KBM-7 (cell line): ENCODE data around the gene SLC16A8.

Experiments
- DNase-seq: peaks from one replicate; pipeline ENCODE4 v3.0.0-alpha.2; 2015
- in situ Hi-C: fragments of 300-500 bp; cut with MboI; formaldehyde crosslinking; loops from 2 replicates; pipeline ENCODE4 v1.14.3; 2020; ENCODE audit warnings: low sequenced_read_pairs, low pct_unique_long_range_greater_than_20kb, mixed read lengths

Gene SLC16A8

DNA sequence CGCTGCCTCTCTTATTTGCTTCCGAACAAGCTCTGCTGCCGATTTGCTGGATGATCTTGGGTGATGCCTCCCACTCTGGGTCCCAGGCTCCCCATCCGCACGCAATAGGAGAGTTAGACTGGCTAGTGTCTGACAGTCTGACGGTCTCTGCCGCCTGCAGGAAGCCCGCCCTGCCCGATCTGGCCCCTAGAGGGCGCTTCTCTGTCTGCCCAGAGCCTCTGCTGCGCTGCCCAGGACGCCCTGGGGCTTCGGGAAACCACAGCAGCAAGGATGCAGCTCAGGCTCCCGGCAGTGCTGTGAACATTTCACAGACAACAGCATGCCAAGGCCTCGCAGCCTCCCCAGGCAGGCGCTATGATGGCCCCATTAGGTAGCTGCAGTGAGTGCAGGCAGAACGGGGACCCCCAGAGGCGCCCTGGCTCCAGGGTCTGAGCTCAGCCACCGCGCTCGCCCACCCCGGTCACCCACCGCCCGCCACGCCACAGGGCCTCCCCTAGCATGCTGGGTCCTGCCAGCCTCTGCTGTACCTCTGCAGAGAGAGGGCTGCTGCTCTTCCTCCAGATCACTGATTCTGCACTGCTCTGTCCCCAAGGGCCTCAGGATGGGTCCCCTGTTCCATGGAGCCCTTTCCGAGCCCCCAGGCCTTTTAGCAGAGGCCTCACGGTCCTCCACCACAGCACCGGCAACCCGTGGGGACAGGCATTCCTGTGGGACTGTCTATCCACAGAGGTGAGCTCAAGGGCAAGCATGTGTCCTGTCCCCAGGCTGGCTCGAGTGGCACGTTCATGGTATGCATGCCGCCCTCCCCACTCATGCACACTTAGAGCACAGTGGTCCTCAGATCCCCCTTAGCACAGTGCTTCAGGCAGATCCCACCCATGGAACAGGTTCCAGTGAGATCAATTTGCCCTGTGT lies 30.8 kb upstream of the SLC16A8 start:
- in situ Hi-C loops, result no loop called here
- peak; percentile 79 for DNase-seq

DNA sequence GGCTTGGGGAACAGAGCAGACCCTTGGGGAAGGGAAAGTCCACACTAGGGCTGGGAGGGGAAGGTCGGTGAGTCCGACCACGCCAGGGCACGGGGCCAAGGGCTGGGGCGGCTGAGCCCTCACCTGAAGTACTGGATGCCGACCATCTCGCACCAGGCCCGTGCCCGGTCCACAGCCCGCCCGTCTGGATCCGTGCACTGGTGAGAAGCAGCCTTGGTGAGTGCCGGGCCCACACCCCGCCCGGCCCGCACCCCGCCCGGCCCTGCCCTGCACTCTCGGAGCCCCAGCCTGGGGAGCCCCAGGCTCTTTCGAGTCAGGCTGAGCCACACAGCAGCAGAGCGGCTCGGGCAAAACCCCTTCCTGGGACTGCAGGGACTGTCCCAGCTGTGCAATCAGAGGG lies 28.4 kb upstream of the SLC16A8 start:
- no peak for DNase-seq
- in situ Hi-C loops, result no loop called here

GRCh38 chr22:38111925-38112355 lies 28.0 kb upstream of the SLC16A8 start:
- in situ Hi-C loops, result no loop called here
- DNase-seq, result no peak

- in situ Hi-C loops, result no loop called here
Measured at GRCh38 chr22:38110863-38111852, 27.2 kb upstream of the SLC16A8 start.

DNA sequence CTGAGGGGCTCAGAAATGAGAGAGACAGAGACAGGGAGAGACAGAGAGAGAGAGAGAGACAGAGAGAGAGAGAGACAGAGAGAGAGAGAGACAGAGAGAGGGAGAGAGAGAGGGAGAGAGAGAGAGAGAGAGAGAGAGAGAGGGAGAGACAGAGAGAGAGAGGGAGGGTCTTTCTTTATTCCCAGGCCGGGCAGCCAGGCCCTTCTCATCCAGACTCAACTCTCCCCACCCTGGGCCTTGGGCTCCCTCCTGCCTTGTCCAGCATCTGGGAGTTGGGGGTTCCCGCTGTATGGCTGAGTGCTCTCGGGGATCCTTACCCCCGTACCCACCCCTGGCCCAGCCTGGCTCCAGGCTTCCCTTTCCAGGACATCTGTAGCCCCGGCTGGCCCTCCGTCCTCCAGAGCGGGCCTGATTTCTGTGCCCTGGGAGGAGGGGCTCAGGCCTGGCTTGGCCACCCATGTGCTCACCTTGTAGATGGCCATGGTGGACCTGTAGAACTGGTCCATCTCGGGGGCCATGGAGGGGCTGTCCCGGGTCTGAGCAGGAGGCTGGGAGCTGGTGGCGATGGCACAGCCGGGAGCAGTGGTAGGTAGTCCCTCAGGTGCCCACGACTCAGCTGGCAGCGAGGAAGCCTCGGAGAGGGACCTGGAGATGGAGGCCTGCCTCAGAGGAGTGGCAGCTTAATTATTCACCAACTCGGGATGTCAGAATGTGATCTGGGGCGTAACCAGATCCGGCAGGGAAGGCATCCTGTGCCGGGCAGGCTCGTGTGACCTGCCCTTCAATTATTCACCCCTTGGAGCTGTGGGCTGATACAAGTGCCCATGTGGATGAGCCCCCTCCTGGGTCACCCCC lies 26.3 kb upstream of the SLC16A8 start, which contains the start of gene BAIAP2L2:
Gene BAIAP2L2 (minus strand): TSS at position 677 of the 855 bp plus-strand sequence. CDS start 159 bp downstream, at position 518.
- DNase-seq, result no peak
- in situ Hi-C loops, result no loop called here

More at GRCh38 chr22:38110863-38111852, 27.2 kb upstream of the SLC16A8 start:
- DNase-seq, result no peak

GRCh38 chr22:38109371-38110001 lies 25.5 kb upstream of the SLC16A8 start:
- in situ Hi-C loops, result no loop called here
- peak; percentile 14 for DNase-seq

- no peak for DNase-seq
- in situ Hi-C loops, result no loop called here
Measured at GRCh38 chr22:38108561-38109319, 24.8 kb upstream of the SLC16A8 start.

DNA sequence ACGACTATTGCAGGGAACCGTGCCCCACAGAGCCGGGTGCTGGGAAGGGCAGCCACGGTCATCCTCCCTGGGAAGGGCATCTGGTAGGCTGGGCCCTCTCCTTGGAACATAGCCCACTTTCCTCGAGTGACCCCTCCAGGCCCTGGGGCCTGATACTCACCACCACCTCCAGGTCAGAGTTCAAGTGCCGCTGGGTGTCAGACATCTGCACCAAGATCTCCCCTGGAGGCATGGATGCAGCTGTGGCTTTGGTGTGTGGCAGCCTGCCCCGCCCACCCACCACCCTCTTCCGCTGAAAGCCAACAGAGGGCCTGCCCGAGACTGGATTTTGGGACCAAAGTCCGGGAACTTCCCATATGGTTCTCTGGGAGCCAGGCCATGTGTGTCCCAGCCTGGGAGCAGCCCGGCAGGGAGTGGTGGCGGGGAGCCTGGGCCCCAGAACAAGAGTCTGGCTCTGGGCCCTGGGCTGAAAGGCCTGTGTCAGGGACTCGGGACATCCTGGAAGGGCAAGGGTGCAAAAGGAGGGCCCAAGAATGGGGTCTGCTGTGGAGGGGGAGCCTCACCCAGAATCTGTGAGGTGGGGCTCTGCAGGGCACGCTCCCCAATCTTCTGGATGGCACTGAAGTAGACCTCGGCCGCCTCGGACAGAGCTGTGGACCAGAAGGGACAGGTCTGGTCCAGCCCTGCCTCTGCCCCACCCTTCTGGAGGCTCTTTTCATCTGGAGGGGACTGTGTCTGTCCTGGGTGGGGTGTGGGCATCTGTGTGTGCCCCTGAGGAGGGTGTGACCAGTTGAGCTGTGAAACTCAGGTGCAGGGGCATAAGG lies 23.9 kb upstream of the SLC16A8 start:
- in situ Hi-C loops, result no loop called here
- no peak for DNase-seq

- DNase-seq, result no peak
- in situ Hi-C loops, result no loop called here
Measured at GRCh38 chr22:38106814-38107578, 23.0 kb upstream of the SLC16A8 start.

- in situ Hi-C loops, result no loop called here
- peak; percentile 32 for DNase-seq
Measured at GRCh38 chr22:38104084-38104483, 20.1 kb upstream of the SLC16A8 start.

DNA sequence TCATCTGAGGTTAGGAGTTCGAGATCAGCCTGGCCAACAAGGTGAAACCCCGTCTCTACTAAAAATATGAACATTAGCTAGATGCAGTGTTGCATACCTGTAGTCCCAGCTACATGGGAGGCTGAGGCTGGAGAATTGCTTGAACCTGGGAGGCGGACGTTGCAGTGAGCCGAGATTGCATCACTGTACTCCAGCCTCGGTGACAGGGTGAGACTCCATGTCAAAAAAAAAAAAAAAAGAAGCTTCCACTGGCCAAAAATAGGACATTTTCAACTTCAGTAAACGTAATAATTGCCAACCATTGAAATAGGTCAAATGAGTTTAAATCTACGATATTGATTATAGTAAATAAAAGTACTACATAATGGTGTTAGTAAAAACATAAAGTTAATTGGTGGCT lies 19.7 kb upstream of the SLC16A8 start:
- DNase-seq, result no peak
- in situ Hi-C loops, result no loop called here

GRCh38 chr22:38098410-38099249 lies 14.6 kb upstream of the SLC16A8 start:
- no peak for DNase-seq
- in situ Hi-C loops, result no loop called here

GRCh38 chr22:38097557-38098409 lies 13.8 kb upstream of the SLC16A8 start:
- in situ Hi-C loops, result no loop called here

DNA sequence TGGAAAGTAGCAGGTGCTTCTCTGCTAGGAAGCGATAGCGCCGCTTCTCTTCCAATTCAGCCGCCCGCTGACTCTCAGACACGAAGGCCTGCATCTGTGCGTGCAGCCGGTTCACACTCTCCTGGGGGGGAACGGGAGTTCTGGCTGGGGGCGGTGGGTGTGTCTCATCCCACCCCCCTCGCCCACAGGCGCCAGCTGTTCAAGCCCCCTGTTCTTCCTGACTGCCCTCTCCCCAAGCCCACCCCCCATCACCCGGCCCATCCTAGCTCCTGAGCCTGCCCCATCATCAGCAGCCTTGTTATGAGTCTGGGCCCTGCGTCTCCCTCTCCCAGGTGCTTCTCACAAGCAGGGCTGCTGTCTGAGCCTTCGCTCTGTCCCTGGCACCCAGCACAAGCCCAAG lies 13.1 kb upstream of the SLC16A8 start:
- DNase-seq, result no peak
- in situ Hi-C loops, result no loop called here

More at GRCh38 chr22:38097557-38098409, 13.8 kb upstream of the SLC16A8 start:
- no peak for DNase-seq
